GM12878 (cell line): ENCODE measurements around the gene ADCY2. TPM values are rescaled to one million over a fixed set of nuclear protein-coding genes. Genes with fewer than 3 reads are reported as not detected.

ENCODE experiments used
- ATAC-seq: fragments of 200-7000 bp; cut with Tn5 transposase; 3 replicates; pipeline ENCODE4 v1.9.1; 2020; ENCODE audit warnings: mild to moderate bottlenecking, moderate library complexity
- BruUV-seq: library from RNA; stranded (reverse); fragments of 400-500 nt; replicated peaks from 2 replicates; lab custom pipeline; 2021; lab: Mats Ljungman, UMichigan
- CTCF ChIA-PET: fragments of 300-600 bp; sonication (Branson Sonifier 250); formaldehyde crosslinking; extraction: SDS; loops from one replicate; lab custom pipeline; 2021; ENCODE audit warnings: inconsistent platforms; lab: Yijun Ruan, JAX
- POLR2A ChIA-PET: fragments of 350-600 bp; formaldehyde crosslinking; extraction: SDS; loops from one replicate; lab custom pipeline; 2021; ENCODE audit warnings: inconsistent platforms; lab: Charles Lee
- RAD21 ChIA-PET: fragments of 300-600 bp; sonication (Branson Sonifier 250); formaldehyde crosslinking; loops from one replicate; lab custom pipeline; 2023; ENCODE audit warnings: antibody characterized with exemption; ENCODE audit not compliant: unreplicated experiment; lab: Charles Lee
- SMC1A ChIA-PET: fragments of 300-600 bp; sonication (Branson Sonifier 250); formaldehyde crosslinking; loops from one replicate; lab custom pipeline; 2023; ENCODE audit not compliant: unreplicated experiment, uncharacterized antibody; lab: Charles Lee
- DNase-seq: peaks from one replicate; pipeline ENCODE4 v3.0.0-alpha.2; 2011; ENCODE audit warnings: low read depth, low spot score
- FAIRE-seq: peaks from 3 replicates; lab custom pipeline; 2011; peaks lifted over from hg19 to GRCh38; lab: Jason Lieb, UNC
- H2AFZ ChIP-seq: 2 replicates; pipeline ENCODE4 v1.6.0; 2011; ENCODE audit warnings: low read depth, low read length, control low read depth; ENCODE audit not compliant: control insufficient read depth
- H3K27ac ChIP-seq: 2 replicates; pipeline ENCODE4 v1.5.1; 2011; ENCODE audit warnings: control low read depth; ENCODE audit not compliant: control insufficient read depth, insufficient read depth
- H3K27me3 ChIP-seq, 2 experiments: replicated peaks in 1 of 2; 2 replicates each; pipeline versions ENCODE4 v1.6.0 to v1.6.1; 2011; ENCODE audit warnings: low read length in 1 of 2; ENCODE audit not compliant: control insufficient read depth in 2 of 2, insufficient read depth in 2 of 2
- H3K36me3 ChIP-seq, 2 experiments: 2 replicates each; pipeline ENCODE4 v1.5.1; 2011; ENCODE audit warnings: low read length in 1 of 2; ENCODE audit not compliant: control insufficient read depth in 2 of 2, insufficient read depth in 2 of 2
- H3K4me1 ChIP-seq: 2 replicates; pipeline ENCODE4 v1.6.1; 2011; ENCODE audit warnings: mild to moderate bottlenecking, low read length, moderate library complexity, mixed read lengths; ENCODE audit not compliant: control insufficient read depth, insufficient read depth
- H3K4me2 ChIP-seq: 2 replicates; pipeline ENCODE4 v1.6.0; 2011; ENCODE audit warnings: control low read depth; ENCODE audit not compliant: control insufficient read depth, insufficient read depth
- H3K4me3 ChIP-seq: fragments of 200-600 bp; sonication (generic); 2 replicates; pipeline ENCODE4 v1.5.1; 2016
- H3K79me2 ChIP-seq: 2 replicates; pipeline ENCODE4 v1.6.0; 2011; ENCODE audit warnings: low read length; ENCODE audit not compliant: control insufficient read depth, insufficient read depth
- H3K9ac ChIP-seq: 2 replicates; pipeline ENCODE4 v1.8.0; 2011; ENCODE audit warnings: low read length, control low read depth, mixed read lengths; ENCODE audit not compliant: control insufficient read depth, insufficient read depth
- H3K9me3 ChIP-seq: replicated peaks from 3 replicates; pipeline ENCODE4 v1.5.1; 2011; ENCODE audit warnings: mild to moderate bottlenecking, low read length; ENCODE audit not compliant: control insufficient read depth, insufficient read depth
- H4K20me1 ChIP-seq: 2 replicates; pipeline ENCODE4 v1.6.0; 2011; ENCODE audit not compliant: control insufficient read depth, insufficient read depth
- ATF7 ChIP-seq: fragments of 450-650 bp; IDR thresholded peaks from 2 replicates; pipeline ENCODE4 v1.6.1; 2016; ENCODE audit warnings: low read depth, mild to moderate bottlenecking
- BCL11A ChIP-seq: IDR thresholded peaks from 2 replicates; pipeline ENCODE4 v1.6.1; 2011; ENCODE audit warnings: low read depth, low read length
- BRCA1 ChIP-seq: IDR thresholded peaks from 2 replicates; pipeline ENCODE4 v1.6.1; 2011; ENCODE audit warnings: low read depth, low read length, improper control_type of control experiment
- FOXM1 ChIP-seq: IDR thresholded peaks from 2 replicates; pipeline ENCODE4 v1.6.1; 2012; ENCODE audit warnings: low read depth, mild to moderate bottlenecking, inconsistent platforms, low read length, moderate library complexity
- JUNB ChIP-seq: IDR thresholded peaks from 2 replicates; pipeline ENCODE4 v1.6.1; 2016; ENCODE audit warnings: antibody characterized with exemption, mild to moderate bottlenecking
- KAT2A ChIP-seq: conservative IDR thresholded peaks from 2 replicates; pipeline ENCODE4 v1.6.1; 2011; ENCODE audit warnings: low read depth, low read length; ENCODE audit not compliant: control insufficient read depth
- KLF5 ChIP-seq: fragments of 450-650 bp; IDR thresholded peaks from 2 replicates; pipeline ENCODE4 v1.6.1; 2014; ENCODE audit warnings: mild to moderate bottlenecking; ENCODE audit not compliant: partially characterized antibody
- NFYA ChIP-seq: IDR thresholded peaks from 2 replicates; pipeline ENCODE4 v1.6.1; 2011; ENCODE audit warnings: low read depth, mild to moderate bottlenecking, low read length, improper control_type of control experiment, borderline replicate concordance
- NR2F1 ChIP-seq: fragments of 450-650 bp; conservative IDR thresholded peaks from 2 replicates; pipeline ENCODE4 v1.6.1; 2017; ENCODE audit warnings: mild to moderate bottlenecking
- NRF1 ChIP-seq: conservative IDR thresholded peaks from 2 replicates; pipeline ENCODE4 v1.6.1; 2011; ENCODE audit warnings: mild to moderate bottlenecking, low read depth, low read length, improper control_type of control experiment
- PAX5 ChIP-seq: IDR thresholded peaks from 2 replicates; pipeline ENCODE4 v1.6.1; 2011; ENCODE audit warnings: low read depth, low read length, borderline replicate concordance
- SMAD1 ChIP-seq: fragments of 450-650 bp; IDR thresholded peaks from 2 replicates; pipeline ENCODE4 v1.6.1; 2018; ENCODE audit warnings: mild to moderate bottlenecking, low read depth; ENCODE audit not compliant: partially characterized antibody
- SMAD5 ChIP-seq: IDR thresholded peaks from 2 replicates; pipeline ENCODE4 v1.6.1; 2016; ENCODE audit warnings: antibody characterized with exemption, low read depth
- TBL1XR1 ChIP-seq: IDR thresholded peaks from 2 replicates; pipeline ENCODE4 v1.6.1; 2012; ENCODE audit warnings: low read depth, low read length, improper control_type of control experiment
- ZNF207 ChIP-seq: fragments of 450-650 bp; IDR thresholded peaks from 2 replicates; pipeline ENCODE4 v1.6.1; 2014; ENCODE audit warnings: antibody characterized with exemption, mild to moderate bottlenecking, borderline replicate concordance
- ZNF274 ChIP-seq: IDR thresholded peaks from one replicate; pipeline ENCODE4 v1.8.0; 2011; ENCODE audit not compliant: insufficient read length, insufficient read depth
- WGBS: methylation state at CpG from one replicate; pipeline ENCODE4 v1.1.6; 2016; ENCODE audit warnings: low lambda C conversion rate; ENCODE audit not compliant: insufficient replicate concordance, insufficient coverage; ENCODE audit errors: missing lambda C conversion rate; 5-methylcytosine and 5-hydroxymethylcytosine counted together
- in situ Hi-C: fragments of 300-500 bp; cut with MboI; formaldehyde crosslinking; loops from 9 replicates; pipeline ENCODE4 v1.14.3; 2018; ENCODE audit warnings: mixed read lengths
- intact Hi-C: fragments of 100-400 bp; cut with micrococcal nuclease; formaldehyde crosslinking; loops from one replicate; pipeline ENCODE4 v1.14.2; 2022; ENCODE audit not compliant: unreplicated experiment
- polyA plus RNA-seq, 11 experiments: library from polyadenylated mRNA; depleted of rRNA in 4 of 11; unstranded in 6 of 11; stranded (reverse) in 5 of 11; fragments of >200 nt; fragmentation: Nextera tagmentation in 4 of 11; fragmentation: Illumina TruSeq in 1 of 11; extraction: Ambion mirVana in 4 of 11; extraction: Trizol in 1 of 11; gene quantifications; 1 replicate in 1 of 11; 2 replicates in 10 of 11; pipeline versions ENCODE4 v1.2.1 to v1.2.3, GENCODE V29; 2011 to 2016; ENCODE audit warnings: inconsistent platforms in 2 of 11, missing spikeins in 2 of 11, low read depth in 1 of 11
- total RNA-seq, 4 experiments: library from RNA; depleted of rRNA in 3 of 4; stranded (reverse); fragments of >200 nt in 3 of 4; fragmentation: Illumina TruSeq in 1 of 4; extraction: Trizol in 1 of 4; gene quantifications; 2 replicates each; pipeline versions ENCODE4 v1.2.1 to v1.2.3, GENCODE V29; 2013 to 2021
- TF ChIP-seq, protein P1 (sequence below): IDR thresholded peaks from 2 replicates; pipeline ENCODE4 v1.6.1; 2012; ENCODE audit warnings: low read depth, low read length, improper control_type of control experiment
- TF ChIP-seq, protein P2 (sequence below): fragments of 450-650 bp; IDR thresholded peaks from 2 replicates; pipeline ENCODE4 v1.6.1; 2017; ENCODE audit warnings: borderline replicate concordance
- TF ChIP-seq, protein P3 (sequence below): fragments of 150-350 bp; IDR thresholded peaks from 2 replicates; pipeline ENCODE4 v1.6.1; 2016; ENCODE audit warnings: low read depth, low read length

ADCY2 gene
- total and polyA plus RNA-seq, 10 of the 15 experiments (the other 5 are each of a cell fraction or from before 2014, with no cell fraction given), result 0.07 to 0.26 TPM; not detected in 8

DNA sequence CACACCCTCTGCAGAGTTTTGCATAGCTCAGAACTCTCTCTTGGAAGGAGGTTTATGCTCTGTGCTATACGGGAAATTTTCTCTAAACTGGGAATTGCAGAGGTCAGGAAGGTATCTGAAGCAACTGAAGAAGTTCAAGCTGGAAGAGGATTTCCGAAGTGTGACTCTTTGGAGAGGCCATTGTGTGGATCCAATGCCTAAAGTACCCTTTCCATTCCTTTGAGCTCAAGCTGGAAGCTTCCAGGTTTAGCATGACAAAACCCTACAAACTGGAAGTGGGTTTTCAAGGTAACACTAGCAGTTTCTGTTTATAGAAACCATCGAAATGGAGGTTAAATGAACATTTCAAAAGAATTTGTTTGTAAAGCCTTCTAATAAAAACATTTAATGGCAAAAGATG, 267.9 kb downstream of the ADCY2 start:
- Histone ChIP-seq H2AFZ (no peak overlapping the region), H4K20me1 (no peaks in the 10 kb centered on the region), H3K4me2 (no peak overlapping the region), H3K36me3 (no peaks in the 10 kb centered on the region), H3K4me3 (no peak overlapping the region), H3K9ac (no peak overlapping the region), H3K4me1 (no peaks in the 10 kb centered on the region), H3K27me3 (no peaks in the 10 kb centered on the region), H3K9me3 (no peaks in the 10 kb centered on the region), H3K27ac (no peak overlapping the region), H3K79me2 (no peaks in the 10 kb centered on the region)
- WGBS, result 17% methylated on average over 3 of the region's 3 CpGs
- TF ChIP-seq BCL11A (no peak), ZNF274 (no peak), SMAD1 (no peak), TBL1XR1 (no peak), PAX5 (no peak), KLF5 (no peak), KAT2A (no peak), BRCA1 (no peak), NRF1 (no peak), SMAD5 (no peak), ZNF207 (no peak), FOXM1 (no peak), NFYA (no peak), ATF7 (no peak), NR2F1 (no peak), JUNB (no peak)
- TF ChIP-seq, protein P1, sequence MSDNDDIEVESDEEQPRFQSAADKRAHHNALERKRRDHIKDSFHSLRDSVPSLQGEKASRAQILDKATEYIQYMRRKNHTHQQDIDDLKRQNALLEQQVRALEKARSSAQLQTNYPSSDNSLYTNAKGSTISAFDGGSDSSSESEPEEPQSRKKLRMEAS, result no peak
- TF ChIP-seq, protein P2, sequence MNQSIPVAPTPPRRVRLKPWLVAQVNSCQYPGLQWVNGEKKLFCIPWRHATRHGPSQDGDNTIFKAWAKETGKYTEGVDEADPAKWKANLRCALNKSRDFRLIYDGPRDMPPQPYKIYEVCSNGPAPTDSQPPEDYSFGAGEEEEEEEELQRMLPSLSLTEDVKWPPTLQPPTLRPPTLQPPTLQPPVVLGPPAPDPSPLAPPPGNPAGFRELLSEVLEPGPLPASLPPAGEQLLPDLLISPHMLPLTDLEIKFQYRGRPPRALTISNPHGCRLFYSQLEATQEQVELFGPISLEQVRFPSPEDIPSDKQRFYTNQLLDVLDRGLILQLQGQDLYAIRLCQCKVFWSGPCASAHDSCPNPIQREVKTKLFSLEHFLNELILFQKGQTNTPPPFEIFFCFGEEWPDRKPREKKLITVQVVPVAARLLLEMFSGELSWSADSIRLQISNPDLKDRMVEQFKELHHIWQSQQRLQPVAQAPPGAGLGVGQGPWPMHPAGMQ, result no peak
- TF ChIP-seq, protein P3, sequence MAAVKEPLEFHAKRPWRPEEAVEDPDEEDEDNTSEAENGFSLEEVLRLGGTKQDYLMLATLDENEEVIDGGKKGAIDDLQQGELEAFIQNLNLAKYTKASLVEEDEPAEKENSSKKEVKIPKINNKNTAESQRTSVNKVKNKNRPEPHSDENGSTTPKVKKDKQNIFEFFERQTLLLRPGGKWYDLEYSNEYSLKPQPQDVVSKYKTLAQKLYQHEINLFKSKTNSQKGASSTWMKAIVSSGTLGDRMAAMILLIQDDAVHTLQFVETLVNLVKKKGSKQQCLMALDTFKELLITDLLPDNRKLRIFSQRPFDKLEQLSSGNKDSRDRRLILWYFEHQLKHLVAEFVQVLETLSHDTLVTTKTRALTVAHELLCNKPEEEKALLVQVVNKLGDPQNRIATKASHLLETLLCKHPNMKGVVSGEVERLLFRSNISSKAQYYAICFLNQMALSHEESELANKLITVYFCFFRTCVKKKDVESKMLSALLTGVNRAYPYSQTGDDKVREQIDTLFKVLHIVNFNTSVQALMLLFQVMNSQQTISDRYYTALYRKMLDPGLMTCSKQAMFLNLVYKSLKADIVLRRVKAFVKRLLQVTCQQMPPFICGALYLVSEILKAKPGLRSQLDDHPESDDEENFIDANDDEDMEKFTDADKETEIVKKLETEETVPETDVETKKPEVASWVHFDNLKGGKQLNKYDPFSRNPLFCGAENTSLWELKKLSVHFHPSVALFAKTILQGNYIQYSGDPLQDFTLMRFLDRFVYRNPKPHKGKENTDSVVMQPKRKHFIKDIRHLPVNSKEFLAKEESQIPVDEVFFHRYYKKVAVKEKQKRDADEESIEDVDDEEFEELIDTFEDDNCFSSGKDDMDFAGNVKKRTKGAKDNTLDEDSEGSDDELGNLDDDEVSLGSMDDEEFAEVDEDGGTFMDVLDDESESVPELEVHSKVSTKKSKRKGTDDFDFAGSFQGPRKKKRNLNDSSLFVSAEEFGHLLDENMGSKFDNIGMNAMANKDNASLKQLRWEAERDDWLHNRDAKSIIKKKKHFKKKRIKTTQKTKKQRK, result no peak
- POLR2A ChIA-PET, result no interaction called here
- no TSS peak for BruUV-seq
- FAIRE-seq, result no peak
- in situ Hi-C loops, result no loop called here
- CTCF ChIA-PET, result no interaction called here
- SMC1A ChIA-PET, result no interaction called here
- no peak for DNase-seq
- RAD21 ChIA-PET, result no interaction called here
- ATAC-seq, result no peak
- intact Hi-C loops, result no loop called here
